Body of pancreas (tissue), 4 donors: ENCODE data around the gene ABCB11.

Experiments
- CTCF ChIP-seq, 7 experiments: fragments of 450-650 bp in 4 of 7; fragments of 200-600 bp in 3 of 7; sonication (generic) in 3 of 7; IDR thresholded peaks; one replicate each; pipeline ENCODE4 v1.5.1; 2016 to 2019; ENCODE audit warnings: antibody characterized with exemption in 7 of 7
- POLR2A ChIP-seq, 3 donors: fragments of 450-650 bp; IDR thresholded peaks; one replicate each; pipeline ENCODE4 v1.6.1; 2016; ENCODE audit warnings: antibody characterized with exemption in 3 of 3, mild to moderate bottlenecking in 2 of 3

DNA sequence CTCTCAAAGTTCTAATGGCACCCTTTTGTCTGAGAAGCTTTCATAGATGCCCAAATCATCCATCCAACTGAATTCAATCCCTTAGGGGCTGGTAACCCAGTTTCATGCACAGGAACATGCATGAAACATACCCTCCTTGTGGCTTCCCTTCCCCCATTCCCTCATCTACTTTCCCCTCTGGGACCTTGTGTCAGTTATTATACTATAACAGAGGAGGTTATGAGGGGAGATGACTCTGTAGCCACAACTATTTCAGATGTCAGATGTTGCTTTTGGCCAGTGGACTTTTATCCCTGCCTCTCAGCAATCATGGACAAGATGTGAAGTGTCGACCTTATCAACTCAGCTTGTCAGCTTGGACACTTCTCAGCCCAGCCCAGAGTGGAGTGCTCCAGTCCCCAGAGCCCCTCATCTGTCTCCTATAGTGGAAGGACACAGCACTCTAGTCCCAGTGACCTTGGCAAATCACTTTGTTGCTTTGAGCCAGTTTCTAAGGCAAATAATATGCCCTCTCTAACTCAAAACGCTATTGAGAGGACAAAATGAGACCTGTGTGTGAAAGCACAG lies 46.6 kb upstream of the ABCB11 start:
- TF ChIP-seq POLR2A (IDR thresholded peaks at IDR 0.05) = no peak
- no peak for TF ChIP-seq CTCF (IDR thresholded peaks at IDR 0.05)
